ENCODE results near the gene KCNJ16.

The KCNJ16 gene

DNA sequence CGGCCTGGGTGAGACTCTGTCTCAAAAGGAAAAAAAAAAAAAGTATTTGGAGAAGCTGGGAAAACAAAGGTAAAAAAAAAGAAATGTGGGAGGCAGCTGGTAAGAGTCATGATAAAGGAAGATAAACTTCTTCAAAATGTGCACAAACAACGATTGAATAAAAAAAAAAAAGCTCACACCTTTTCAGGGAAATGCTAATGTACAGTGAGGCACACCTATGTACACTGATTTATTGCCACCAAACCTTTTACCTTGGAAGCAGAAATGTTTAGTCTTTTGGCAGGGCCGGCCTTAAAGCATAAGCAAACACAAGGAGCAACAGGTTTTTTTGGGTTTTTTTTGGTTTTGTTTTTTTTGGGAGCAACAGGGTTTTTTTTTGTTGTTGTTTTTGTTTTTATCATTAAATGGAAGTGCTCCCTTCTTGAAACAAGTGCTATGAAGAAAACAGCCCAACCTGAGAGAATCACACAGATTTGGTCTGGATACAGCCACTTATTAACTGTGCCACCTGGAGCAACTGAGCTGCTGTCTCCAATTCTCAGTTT lies 64.5 kb downstream of the KCNJ16 start:
- Histone ChIP-seq H3K27ac (ENCODE audit: low read depth, low read length, severe bottlenecking) (no peak overlapping the region), H3K4me3 (ENCODE audit: extremely low read depth, insufficient read depth, low read length, poor library complexity, severe bottlenecking) (no peak overlapping the region), H3K36me3 (ENCODE audit: control insufficient read depth, insufficient read depth, low read length) (no peaks in the 10 kb centered on the region), H3K4me1 (ENCODE audit: control insufficient read depth, insufficient read depth, low read length, poor library complexity, severe bottlenecking) (peaks cover 15% of the 10 kb centered on the region), H3K9me3 (ENCODE audit: control insufficient read depth, low read length) (no peaks in the 10 kb centered on the region)
- 100% methylated on average over 2 of the region's 3 CpGs for WGBS, 2 experiments (ENCODE audit: insufficient coverage in 2 of 2)

DNA sequence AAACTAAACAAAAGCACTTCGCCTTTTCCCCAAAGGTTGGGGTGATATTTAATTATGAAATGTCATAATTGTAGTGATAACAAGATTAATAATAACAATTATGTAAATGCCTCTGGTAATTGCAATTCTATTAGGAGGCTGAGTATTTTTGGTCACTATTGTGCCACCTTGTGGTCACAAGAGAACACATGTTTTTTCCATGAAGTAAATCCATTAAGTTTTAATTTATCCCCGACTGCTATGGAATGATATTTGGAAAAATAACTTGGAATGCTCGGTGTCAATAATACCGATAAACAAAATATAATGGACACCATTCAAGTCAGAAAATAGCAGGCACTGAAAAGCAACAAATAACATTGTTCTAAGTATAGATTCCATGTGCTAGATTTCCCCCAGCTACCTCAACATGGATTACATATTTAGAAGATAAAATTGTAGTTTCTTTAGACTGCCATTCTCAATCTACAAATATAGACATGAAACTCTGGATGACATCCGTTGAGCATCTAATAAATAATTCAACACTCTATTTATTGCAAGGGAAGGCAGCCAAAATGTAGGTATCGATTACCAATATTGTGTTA lies 69.3 kb downstream of the KCNJ16 start:
- H3K4me3 ChIP-seq (ENCODE audit: extremely low read depth, insufficient read depth, low read length, poor library complexity, severe bottlenecking), result no peak overlapping the region
- H3K27ac ChIP-seq (ENCODE audit: low read depth, low read length, severe bottlenecking), result no peak overlapping the region
- no CpG with 5 or more reads among the region's 6 CpGs for WGBS, 2 experiments (ENCODE audit: insufficient coverage in 2 of 2)
- no peaks in the 10 kb centered on the region for H3K36me3 ChIP-seq (ENCODE audit: control insufficient read depth, insufficient read depth, low read length)
- no peaks in the 10 kb centered on the region for H3K4me1 ChIP-seq (ENCODE audit: control insufficient read depth, insufficient read depth, low read length, poor library complexity, severe bottlenecking)
- H3K9me3 ChIP-seq (ENCODE audit: control insufficient read depth, low read length), result no peaks in the 10 kb centered on the region

DNA sequence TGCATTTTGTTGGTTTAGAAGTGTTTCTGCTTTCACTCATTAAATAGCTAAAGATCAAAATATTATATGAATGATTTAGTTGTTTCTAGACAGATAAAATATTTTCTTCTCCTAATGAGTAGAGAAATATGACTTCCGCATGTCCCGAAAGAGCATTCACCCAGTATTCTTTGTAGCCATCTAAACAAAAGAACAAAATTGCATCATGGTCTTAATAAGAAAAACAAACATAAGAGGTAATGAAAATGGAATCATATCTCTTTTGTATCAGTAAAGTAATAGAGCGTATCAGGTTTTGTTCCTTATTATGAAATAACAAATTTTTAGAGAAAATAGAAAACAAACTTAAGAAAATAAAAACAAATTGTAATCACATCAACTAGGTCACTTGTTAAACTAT lies 78.2 kb downstream of the KCNJ16 start:
- no peaks in the 10 kb centered on the region for H3K36me3 ChIP-seq (ENCODE audit: control insufficient read depth, insufficient read depth, low read length)
- H3K27ac ChIP-seq (ENCODE audit: low read depth, low read length, severe bottlenecking), result no peak overlapping the region
- H3K9me3 ChIP-seq (ENCODE audit: control insufficient read depth, low read length), result no peaks in the 10 kb centered on the region
- no peaks in the 10 kb centered on the region for H3K4me1 ChIP-seq (ENCODE audit: control insufficient read depth, insufficient read depth, low read length, poor library complexity, severe bottlenecking)
- H3K4me3 ChIP-seq (ENCODE audit: extremely low read depth, insufficient read depth, low read length, poor library complexity, severe bottlenecking), result no peak overlapping the region
- no CpG with 5 or more reads among the region's 3 CpGs for WGBS, 2 experiments (ENCODE audit: insufficient coverage in 2 of 2)

DNA sequence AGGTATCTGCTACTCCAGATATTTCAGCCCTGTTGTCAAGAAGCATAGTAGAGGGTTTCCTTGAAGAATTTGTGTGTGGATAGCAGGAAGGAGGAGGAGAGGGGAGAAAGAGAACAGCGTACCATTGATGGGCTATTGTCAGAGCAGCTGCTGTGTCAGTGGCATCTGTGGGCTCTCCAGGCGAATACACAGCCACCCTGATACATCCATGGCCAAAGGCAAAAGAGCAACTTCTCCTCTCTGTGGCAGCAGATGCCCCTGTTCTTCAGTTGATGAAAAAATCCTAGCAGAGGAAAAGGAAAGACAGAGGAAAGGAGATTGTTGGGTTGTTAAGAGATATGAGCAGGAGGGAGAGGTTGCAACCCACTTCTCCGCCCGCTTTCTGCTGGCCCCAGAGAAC lies 82.1 kb downstream of the KCNJ16 start:
- no peak overlapping the region for H3K27ac ChIP-seq (ENCODE audit: low read depth, low read length, severe bottlenecking)
- 96 to 100% methylated on average over 1 to 3 of the region's 4 CpGs for WGBS, 2 experiments (ENCODE audit: insufficient coverage in 2 of 2)
- H3K36me3 ChIP-seq (ENCODE audit: control insufficient read depth, insufficient read depth, low read length), result no peaks in the 10 kb centered on the region
- no peaks in the 10 kb centered on the region for H3K4me1 ChIP-seq (ENCODE audit: control insufficient read depth, insufficient read depth, low read length, poor library complexity, severe bottlenecking)
- no peak overlapping the region for H3K4me3 ChIP-seq (ENCODE audit: extremely low read depth, insufficient read depth, low read length, poor library complexity, severe bottlenecking)
- no peaks in the 10 kb centered on the region for H3K9me3 ChIP-seq (ENCODE audit: control insufficient read depth, low read length)

DNA sequence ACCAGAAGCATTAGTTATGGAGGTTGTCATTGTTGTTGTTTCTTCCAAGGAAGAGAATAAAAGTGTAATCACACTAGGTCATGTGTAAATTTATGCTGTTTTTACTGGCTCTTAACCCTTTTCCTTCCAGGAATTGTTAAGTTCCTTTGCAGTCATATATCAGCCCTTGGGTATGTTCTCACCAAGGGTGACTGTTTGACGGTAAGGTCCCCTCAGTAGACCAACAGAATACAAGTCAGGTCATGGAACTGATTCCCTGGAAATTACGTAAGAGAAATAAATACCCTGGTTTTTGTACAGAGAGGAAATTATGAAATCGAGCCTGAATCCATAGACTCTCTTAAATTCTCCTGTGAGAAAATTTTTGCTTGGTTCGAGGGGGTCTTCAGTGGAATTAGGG lies 83.2 kb downstream of the KCNJ16 start:
- H3K4me1 ChIP-seq (ENCODE audit: control insufficient read depth, insufficient read depth, low read length, poor library complexity, severe bottlenecking), result no peaks in the 10 kb centered on the region

DNA sequence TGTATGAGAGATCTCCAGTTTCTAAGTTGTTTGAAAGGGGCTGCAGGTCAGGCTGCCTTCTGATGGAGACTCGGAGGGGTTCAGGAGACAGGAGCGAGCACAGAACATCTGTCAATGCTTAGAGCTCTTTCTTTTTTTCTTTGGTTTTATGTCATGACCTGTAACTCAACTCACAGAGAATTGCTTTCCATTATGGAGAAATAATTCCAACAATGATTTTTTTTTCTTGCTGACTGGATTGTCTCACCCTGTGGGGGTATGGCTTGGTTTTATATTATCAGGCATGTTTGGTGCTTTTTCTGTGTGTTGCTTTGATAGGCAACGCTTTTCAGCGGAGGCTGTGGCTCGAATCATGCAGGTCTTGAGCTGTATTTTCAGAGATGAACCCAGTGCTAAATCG lies 83.6 kb downstream of the KCNJ16 start:
- 89 to 90% methylated on average over 4 to 6 of the region's 6 CpGs for WGBS, 2 experiments (ENCODE audit: insufficient coverage in 2 of 2)
- H3K4me3 ChIP-seq (ENCODE audit: extremely low read depth, insufficient read depth, low read length, poor library complexity, severe bottlenecking), result no peak overlapping the region
- no peaks in the 10 kb centered on the region for H3K36me3 ChIP-seq (ENCODE audit: control insufficient read depth, insufficient read depth, low read length)
- no peak overlapping the region for H3K27ac ChIP-seq (ENCODE audit: low read depth, low read length, severe bottlenecking)
- H3K4me1 ChIP-seq (ENCODE audit: control insufficient read depth, insufficient read depth, low read length, poor library complexity, severe bottlenecking), result no peaks in the 10 kb centered on the region
- H3K9me3 ChIP-seq (ENCODE audit: control insufficient read depth, low read length), result no peaks in the 10 kb centered on the region

More for the DNA sequence above, 83.2 kb downstream of the KCNJ16 start:
- Histone ChIP-seq H3K27ac (ENCODE audit: low read depth, low read length, severe bottlenecking) (no peak overlapping the region), H3K9me3 (ENCODE audit: control insufficient read depth, low read length) (no peaks in the 10 kb centered on the region), H3K4me3 (ENCODE audit: extremely low read depth, insufficient read depth, low read length, poor library complexity, severe bottlenecking) (no peak overlapping the region), H3K36me3 (ENCODE audit: control insufficient read depth, insufficient read depth, low read length) (no peaks in the 10 kb centered on the region)
- 86 to 87% methylated on average over 1 to 4 of the region's 4 CpGs for WGBS, 2 experiments (ENCODE audit: insufficient coverage in 2 of 2)

DNA sequence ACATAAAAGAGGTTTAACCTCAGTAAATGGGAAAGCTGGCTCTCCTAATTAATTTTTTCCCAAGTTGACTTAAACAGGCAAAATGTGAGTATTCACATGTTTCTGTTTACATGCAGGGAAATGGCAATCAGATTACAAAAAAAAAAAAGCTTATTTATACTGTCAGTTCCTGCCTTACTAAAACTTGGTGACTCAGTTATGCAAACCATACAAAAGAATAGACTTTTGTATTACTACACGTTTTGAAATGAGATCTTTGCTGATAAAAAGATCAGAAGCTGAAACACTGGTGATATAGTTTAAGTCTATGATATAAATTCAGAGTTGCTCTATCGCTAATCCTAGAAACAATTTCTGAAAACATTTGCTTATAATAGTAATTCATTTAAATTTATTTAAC lies 85.0 kb downstream of the KCNJ16 start:
- Histone ChIP-seq H3K4me3 (ENCODE audit: extremely low read depth, insufficient read depth, low read length, poor library complexity, severe bottlenecking) (no peak overlapping the region), H3K4me1 (ENCODE audit: control insufficient read depth, insufficient read depth, low read length, poor library complexity, severe bottlenecking) (no peaks in the 10 kb centered on the region), H3K27ac (ENCODE audit: low read depth, low read length, severe bottlenecking) (no peak overlapping the region), H3K36me3 (ENCODE audit: control insufficient read depth, insufficient read depth, low read length) (no peaks in the 10 kb centered on the region), H3K9me3 (ENCODE audit: control insufficient read depth, low read length) (no peaks in the 10 kb centered on the region)
- no CpG with 5 or more reads among the region's 2 CpGs for WGBS, 2 experiments (ENCODE audit: insufficient coverage in 2 of 2)

DNA sequence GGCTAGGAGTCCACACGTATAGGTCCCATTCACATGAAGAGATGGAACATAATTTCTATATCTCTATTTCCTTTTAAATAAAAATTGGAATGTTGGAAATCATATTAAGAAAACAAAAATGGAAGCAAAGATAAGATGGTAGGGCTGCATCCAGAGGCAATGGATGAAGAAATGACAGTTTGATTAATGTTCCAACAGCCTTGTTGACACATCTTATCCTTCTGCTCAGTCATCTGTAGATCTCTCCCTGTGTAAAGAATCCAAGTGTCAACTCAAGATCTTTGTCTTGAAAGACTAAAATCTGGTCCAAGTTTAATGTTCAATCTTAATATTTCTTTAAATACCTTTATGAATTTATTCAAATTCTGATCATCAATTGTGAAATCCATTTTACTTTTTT lies 86.5 kb downstream of the KCNJ16 start:
- H3K9me3 ChIP-seq (ENCODE audit: control insufficient read depth, low read length), result no peaks in the 10 kb centered on the region
- H3K4me1 ChIP-seq (ENCODE audit: control insufficient read depth, insufficient read depth, low read length, poor library complexity, severe bottlenecking), result no peaks in the 10 kb centered on the region
- no CpG with 5 or more reads among the region's 1 CpG for WGBS, 2 experiments (ENCODE audit: insufficient coverage in 2 of 2)
- H3K36me3 ChIP-seq (ENCODE audit: control insufficient read depth, insufficient read depth, low read length), result no peaks in the 10 kb centered on the region
- H3K27ac ChIP-seq (ENCODE audit: low read depth, low read length, severe bottlenecking), result no peak overlapping the region
- no peak overlapping the region for H3K4me3 ChIP-seq (ENCODE audit: extremely low read depth, insufficient read depth, low read length, poor library complexity, severe bottlenecking)

DNA sequence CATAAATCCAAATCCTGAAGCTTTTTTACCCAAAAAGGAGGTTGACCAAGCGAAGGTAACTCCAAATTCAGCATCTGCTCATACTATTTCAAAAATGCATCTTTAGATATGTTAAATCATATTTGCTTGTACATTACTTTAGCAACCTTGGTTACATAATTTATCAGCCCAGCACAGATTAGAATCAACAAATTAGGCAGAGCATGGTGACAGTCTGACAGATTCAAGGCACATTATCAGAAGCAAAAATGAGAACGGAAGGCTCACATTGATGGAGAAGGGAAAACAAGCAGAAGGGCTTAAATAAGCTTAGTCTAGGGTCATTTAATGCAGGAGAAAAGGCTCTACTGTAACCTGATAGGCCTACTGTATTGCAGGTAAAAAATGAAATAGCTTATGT lies 90.4 kb downstream of the KCNJ16 start:
- 83 to 100% methylated on average over 1 of the region's 2 CpGs for WGBS, 2 experiments (ENCODE audit: insufficient coverage in 2 of 2)
- Histone ChIP-seq H3K9me3 (ENCODE audit: control insufficient read depth, low read length) (no peaks in the 10 kb centered on the region), H3K27ac (ENCODE audit: low read depth, low read length, severe bottlenecking) (no peak overlapping the region), H3K4me3 (ENCODE audit: extremely low read depth, insufficient read depth, low read length, poor library complexity, severe bottlenecking) (no peak overlapping the region), H3K36me3 (ENCODE audit: control insufficient read depth, insufficient read depth, low read length) (no peaks in the 10 kb centered on the region), H3K4me1 (ENCODE audit: control insufficient read depth, insufficient read depth, low read length, poor library complexity, severe bottlenecking) (no peaks in the 10 kb centered on the region)

DNA sequence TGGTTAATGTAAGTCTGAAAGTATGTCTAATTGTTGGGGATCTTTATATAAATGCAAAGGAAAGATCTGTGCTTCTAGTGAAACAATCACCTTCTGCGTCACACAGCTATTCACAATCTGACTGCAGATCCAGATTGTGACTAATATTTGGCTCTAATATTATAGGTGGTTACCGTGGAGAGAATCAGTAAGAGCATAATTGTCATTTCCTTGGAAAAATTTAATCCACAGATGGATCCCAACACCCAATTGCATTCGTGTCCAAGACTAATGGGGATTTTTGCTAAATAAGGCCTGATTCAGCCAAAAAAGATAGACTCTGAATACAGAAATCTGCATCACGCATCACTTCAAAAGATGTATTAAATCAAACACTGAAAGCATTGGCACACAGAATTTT lies 91.6 kb downstream of the KCNJ16 start:
- Histone ChIP-seq H3K4me3 (ENCODE audit: extremely low read depth, insufficient read depth, low read length, poor library complexity, severe bottlenecking) (no peak overlapping the region), H3K9me3 (ENCODE audit: control insufficient read depth, low read length) (no peaks in the 10 kb centered on the region), H3K27ac (ENCODE audit: low read depth, low read length, severe bottlenecking) (no peak overlapping the region), H3K36me3 (ENCODE audit: control insufficient read depth, insufficient read depth, low read length) (no peaks in the 10 kb centered on the region), H3K4me1 (ENCODE audit: control insufficient read depth, insufficient read depth, low read length, poor library complexity, severe bottlenecking) (no peaks in the 10 kb centered on the region)
- 80% methylated on average over 1 of the region's 4 CpGs; no CpG with 5 or more reads in 1 of the 2 experiments for WGBS, 2 experiments (ENCODE audit: insufficient coverage in 2 of 2)

DNA sequence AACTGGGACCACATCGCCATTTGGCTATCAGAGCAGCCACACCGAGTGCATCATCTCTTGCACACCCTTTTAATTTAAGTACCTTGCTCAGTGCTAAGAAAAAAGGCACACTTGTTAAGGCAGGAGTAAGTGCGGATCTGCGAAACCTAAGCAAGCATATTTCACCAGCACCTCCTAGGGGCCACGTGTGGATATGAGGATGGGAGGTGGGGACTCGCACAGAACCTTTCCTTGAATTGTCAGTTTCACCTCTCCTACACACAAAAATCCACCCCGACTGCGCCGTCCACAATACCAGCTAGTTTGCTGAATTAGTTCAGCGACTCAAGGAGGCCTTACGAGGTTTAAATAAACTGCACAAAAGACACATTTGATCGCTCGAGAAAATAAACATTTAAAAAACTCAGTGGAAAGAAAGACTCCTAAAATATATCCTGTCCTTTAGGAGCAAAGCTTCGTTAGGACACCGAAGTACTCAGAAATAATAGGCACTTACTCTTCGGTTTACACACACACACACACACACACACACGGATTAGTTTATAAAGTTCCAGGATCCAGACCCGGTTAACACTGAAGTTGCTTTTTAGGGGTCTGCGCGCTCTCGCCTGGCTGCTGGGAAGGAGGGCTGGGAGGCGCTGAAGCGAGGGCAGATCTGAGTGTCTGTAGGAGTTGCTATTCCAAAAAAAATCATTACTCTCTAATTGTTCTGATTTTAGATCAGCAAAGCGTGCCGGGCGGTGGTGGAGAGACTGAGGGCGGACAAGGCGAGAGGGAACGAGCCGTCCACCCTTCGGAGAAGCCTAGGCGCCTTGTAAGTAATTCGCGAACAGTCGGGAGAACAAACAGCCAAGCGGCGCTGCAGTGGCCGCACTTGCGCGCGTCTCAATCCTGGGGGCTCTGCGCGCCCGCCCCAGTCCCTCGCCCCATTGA lies 93.3 kb downstream of the KCNJ16 start:
- peak overlapping the region; percentile 69 for H3K4me3 ChIP-seq (ENCODE audit: extremely low read depth, insufficient read depth, low read length, poor library complexity, severe bottlenecking)
- H3K4me1 ChIP-seq (ENCODE audit: control insufficient read depth, insufficient read depth, low read length, poor library complexity, severe bottlenecking), result peaks cover 5% of the 10 kb centered on the region
- H3K27ac ChIP-seq (ENCODE audit: low read depth, low read length, severe bottlenecking), result no peak overlapping the region
- WGBS, 2 experiments (ENCODE audit: insufficient coverage in 2 of 2), result 0 to 3% methylated on average over 26 to 29 of the region's 45 CpGs
- H3K36me3 ChIP-seq (ENCODE audit: control insufficient read depth, insufficient read depth, low read length), result no peaks in the 10 kb centered on the region
- H3K9me3 ChIP-seq (ENCODE audit: control insufficient read depth, low read length), result no peaks in the 10 kb centered on the region

Data from mesodermal cell (in vitro differentiated cells).